Glutamatergic neuron (in vitro differentiated cells): ENCODE data around the gene FAM149A. TPM values are rescaled to one million over a fixed set of nuclear protein-coding genes. Genes with fewer than 3 reads are reported as not detected.

Experiments
- DNase-seq: peaks from one replicate; pipeline ENCODE4 v3.0.0; 2022
- H3K27ac Mint-ChIP-seq: one replicate; pipeline ENCODE4 v1.8.0; 2020; ENCODE audit warnings: mild to moderate bottlenecking, mixed read lengths, inconsistent platforms; ENCODE audit not compliant: unreplicated experiment
- H3K27me3 Mint-ChIP-seq: one replicate; pipeline ENCODE4 v1.8.0; 2020; ENCODE audit warnings: mild to moderate bottlenecking, moderate library complexity, mixed read lengths, inconsistent platforms; ENCODE audit not compliant: unreplicated experiment
- H3K36me3 Mint-ChIP-seq: one replicate; pipeline ENCODE4 v1.8.0; 2020; ENCODE audit warnings: mild to moderate bottlenecking, mixed read lengths, inconsistent platforms; ENCODE audit not compliant: unreplicated experiment
- H3K4me1 Mint-ChIP-seq: one replicate; pipeline ENCODE4 v1.8.0; 2020; ENCODE audit warnings: mild to moderate bottlenecking, low read depth, mixed read lengths, inconsistent platforms; ENCODE audit not compliant: unreplicated experiment
- H3K4me3 Mint-ChIP-seq: one replicate; pipeline ENCODE4 v1.8.0; 2020; ENCODE audit warnings: mild to moderate bottlenecking, mixed read lengths, inconsistent platforms; ENCODE audit not compliant: unreplicated experiment
- H3K9me3 Mint-ChIP-seq: one replicate; pipeline ENCODE4 v1.8.0; 2020; ENCODE audit warnings: mild to moderate bottlenecking, moderate library complexity, mixed read lengths, inconsistent platforms; ENCODE audit not compliant: unreplicated experiment
- CTCF ChIP-seq: fragments of 200-600 bp; sonication (generic); IDR thresholded peaks from one replicate; pipeline ENCODE4 v1.5.0; 2021; ENCODE audit not compliant: partially characterized antibody, unreplicated experiment
- total RNA-seq: library from RNA; stranded (reverse); fragmentation: NEBNext Ultra II Directional; extraction: Animal tissue kit (Norgen Biotek cat#: 25700); gene quantifications from one replicate; pipeline ENCODE4 v1.2.1, GENCODE V29; 2021; ENCODE audit not compliant: unreplicated experiment

FAM149A gene
- total RNA-seq, 1 donor from 2014 or later = 6.8 TPM

- no peak for DNase-seq
- peaks cover 1% of the 10 kb centered on the region for H3K9me3 Mint-ChIP-seq
- TF ChIP-seq CTCF = no peak
- H3K27ac Mint-ChIP-seq = no peak overlapping the region
- H3K36me3 Mint-ChIP-seq = peaks cover 4% of the 10 kb centered on the region
- H3K4me3 Mint-ChIP-seq = no peak overlapping the region
- H3K4me1 Mint-ChIP-seq = peaks cover 1% of the 10 kb centered on the region
- H3K27me3 Mint-ChIP-seq = no peaks in the 10 kb centered on the region
Measured at GRCh38 chr4:186151499-186151898, 47.0 kb downstream of the FAM149A start.

- Mint-ChIP-seq H3K4me1 (peaks cover 2% of the 10 kb centered on the region), H3K27me3 (no peaks in the 10 kb centered on the region), H3K9me3 (peaks cover 3% of the 10 kb centered on the region), H3K27ac (no peak overlapping the region), H3K4me3 (no peak overlapping the region), H3K36me3 (peaks cover 4% of the 10 kb centered on the region)
- TF ChIP-seq CTCF = no peak
- DNase-seq = no peak
Measured at GRCh38 chr4:186158021-186158813, 53.7 kb downstream of the FAM149A start.

- H3K27me3 Mint-ChIP-seq = no peaks in the 10 kb centered on the region
- no peak overlapping the region for H3K27ac Mint-ChIP-seq
- H3K9me3 Mint-ChIP-seq = peaks cover 3% of the 10 kb centered on the region
- peaks cover 4% of the 10 kb centered on the region for H3K36me3 Mint-ChIP-seq
- H3K4me3 Mint-ChIP-seq = no peak overlapping the region
- TF ChIP-seq CTCF = no peak
- peaks cover 2% of the 10 kb centered on the region for H3K4me1 Mint-ChIP-seq
- no peak for DNase-seq
Measured at GRCh38 chr4:186158966-186159365, 54.5 kb downstream of the FAM149A start.

- no peak for DNase-seq
- H3K4me3 Mint-ChIP-seq = no peak overlapping the region
- H3K27ac Mint-ChIP-seq = no peak overlapping the region
- H3K27me3 Mint-ChIP-seq = no peaks in the 10 kb centered on the region
- peaks cover 3% of the 10 kb centered on the region for H3K9me3 Mint-ChIP-seq
- TF ChIP-seq CTCF = no peak
- peaks cover 2% of the 10 kb centered on the region for H3K4me1 Mint-ChIP-seq
- peaks cover 4% of the 10 kb centered on the region for H3K36me3 Mint-ChIP-seq
Measured at GRCh38 chr4:186159613-186160012, 55.1 kb downstream of the FAM149A start.

GRCh38 chr4:186161138-186161537 is 56.6 kb downstream of the FAM149A start:
- no peaks in the 10 kb centered on the region for H3K27me3 Mint-ChIP-seq
- DNase-seq = no peak
- peaks cover 2% of the 10 kb centered on the region for H3K4me1 Mint-ChIP-seq
- no peaks in the 10 kb centered on the region for H3K36me3 Mint-ChIP-seq
- no peak overlapping the region for H3K4me3 Mint-ChIP-seq
- no peak for TF ChIP-seq CTCF
- H3K9me3 Mint-ChIP-seq = peaks cover 1% of the 10 kb centered on the region
- H3K27ac Mint-ChIP-seq = no peak overlapping the region
